Measurements from ENCODE around the gene MLLT3.

- TF ChIP-seq, protein P1, sequence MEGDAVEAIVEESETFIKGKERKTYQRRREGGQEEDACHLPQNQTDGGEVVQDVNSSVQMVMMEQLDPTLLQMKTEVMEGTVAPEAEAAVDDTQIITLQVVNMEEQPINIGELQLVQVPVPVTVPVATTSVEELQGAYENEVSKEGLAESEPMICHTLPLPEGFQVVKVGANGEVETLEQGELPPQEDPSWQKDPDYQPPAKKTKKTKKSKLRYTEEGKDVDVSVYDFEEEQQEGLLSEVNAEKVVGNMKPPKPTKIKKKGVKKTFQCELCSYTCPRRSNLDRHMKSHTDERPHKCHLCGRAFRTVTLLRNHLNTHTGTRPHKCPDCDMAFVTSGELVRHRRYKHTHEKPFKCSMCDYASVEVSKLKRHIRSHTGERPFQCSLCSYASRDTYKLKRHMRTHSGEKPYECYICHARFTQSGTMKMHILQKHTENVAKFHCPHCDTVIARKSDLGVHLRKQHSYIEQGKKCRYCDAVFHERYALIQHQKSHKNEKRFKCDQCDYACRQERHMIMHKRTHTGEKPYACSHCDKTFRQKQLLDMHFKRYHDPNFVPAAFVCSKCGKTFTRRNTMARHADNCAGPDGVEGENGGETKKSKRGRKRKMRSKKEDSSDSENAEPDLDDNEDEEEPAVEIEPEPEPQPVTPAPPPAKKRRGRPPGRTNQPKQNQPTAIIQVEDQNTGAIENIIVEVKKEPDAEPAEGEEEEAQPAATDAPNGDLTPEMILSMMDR (IDR thresholded peaks at IDR 0.05) = no peak
- TF ChIP-seq POLR2A (IDR thresholded peaks at IDR 0.05) = no peak
Observed at GRCh38 chr9:20343325-20343724, 279.0 kb downstream of the MLLT3 start.

Measured in prostate gland (tissue), 2 donors.